Activated naive CD4-positive, alpha-beta T cell treated with anti-CD3 and anti-CD28 coated beads for 36 hours (primary cell): Measurements from ENCODE around the gene ZNF423. TPM values are rescaled to one million over a fixed set of nuclear protein-coding genes. Genes with fewer than 3 reads are reported as not detected.

Experiments used
- CTCF ChIA-PET: fragments of 350-600 bp; sonication (Branson Sonifier 250); formaldehyde crosslinking; loops from one replicate; lab custom pipeline; 2021; ENCODE audit warnings: antibody characterized with exemption; lab: Charles Lee
- DNase-seq: peaks from one replicate; pipeline ENCODE4 v3.0.0-alpha.2; 2020
- H3K27ac Mint-ChIP-seq: one replicate; pipeline ENCODE4 v1.8.0; 2021; ENCODE audit warnings: mild to moderate bottlenecking, mixed read lengths
- H3K27me3 Mint-ChIP-seq: one replicate; pipeline ENCODE4 v1.8.0; 2021; ENCODE audit warnings: low read depth, mixed read lengths
- H3K36me3 Mint-ChIP-seq: one replicate; pipeline ENCODE4 v1.8.0; 2021; ENCODE audit warnings: low read depth, mixed read lengths
- H3K4me1 Mint-ChIP-seq: one replicate; pipeline ENCODE4 v1.8.0; 2021; ENCODE audit warnings: low read depth, mixed read lengths
- H3K4me3 Mint-ChIP-seq: one replicate; pipeline ENCODE4 v1.8.0; 2021; ENCODE audit warnings: mild to moderate bottlenecking, moderate library complexity, mixed read lengths
- H3K9me3 Mint-ChIP-seq: one replicate; pipeline ENCODE4 v1.8.0; 2021; ENCODE audit warnings: mixed read lengths
- intact Hi-C: fragments of 100-400 bp; cut with micrococcal nuclease; formaldehyde crosslinking; loops from one replicate; pipeline ENCODE4 v1.15.1; 2023
- total RNA-seq, 2 experiments: library from RNA; stranded (reverse); gene quantifications; one replicate each; pipeline ENCODE4 v1.2.3, GENCODE V29; 2021

ZNF423 gene
- total RNA-seq, 2 experiments from 2014 or later = 0.05 TPM; not detected in 1

GRCh38 chr16:49483251-49483650, 372.7 kb downstream of the ZNF423 start:
- no peaks in the 10 kb centered on the region for H3K9me3 Mint-ChIP-seq
- CTCF ChIA-PET = interaction anchor here (0.7 to 1.1 kb wide), 2 partner anchors 76 to 113 kb away, joined by 3 read pairs; no protein-coding TSS in a partner anchor
- peaks cover 3% of the 10 kb centered on the region for H3K27me3 Mint-ChIP-seq
- no peak for DNase-seq
- H3K27ac Mint-ChIP-seq = no peak overlapping the region
- peaks cover 5% of the 10 kb centered on the region for H3K4me1 Mint-ChIP-seq
- H3K36me3 Mint-ChIP-seq = no peaks in the 10 kb centered on the region
- intact Hi-C loops = no loop called here
- no peak overlapping the region for H3K4me3 Mint-ChIP-seq

GRCh38 chr16:49482690-49483089, 373.2 kb downstream of the ZNF423 start:
- peaks cover 5% of the 10 kb centered on the region for H3K4me1 Mint-ChIP-seq
- CTCF ChIA-PET = interaction anchor here (0.7 to 1.1 kb wide), 2 partner anchors 75 to 114 kb away, joined by 3 read pairs; no protein-coding TSS in a partner anchor
- no peak overlapping the region for H3K4me3 Mint-ChIP-seq
- intact Hi-C loops = no loop called here
- no peaks in the 10 kb centered on the region for H3K36me3 Mint-ChIP-seq
- no peak for DNase-seq
- no peaks in the 10 kb centered on the region for H3K9me3 Mint-ChIP-seq
- H3K27ac Mint-ChIP-seq = no peak overlapping the region
- H3K27me3 Mint-ChIP-seq = peaks cover 3% of the 10 kb centered on the region

- no peak for DNase-seq
- no peaks in the 10 kb centered on the region for H3K36me3 Mint-ChIP-seq
- no peak overlapping the region for H3K27ac Mint-ChIP-seq
- H3K4me3 Mint-ChIP-seq = no peak overlapping the region
- peaks cover 3% of the 10 kb centered on the region for H3K27me3 Mint-ChIP-seq
- no peaks in the 10 kb centered on the region for H3K9me3 Mint-ChIP-seq
- CTCF ChIA-PET = no interaction called here
- peaks cover 3% of the 10 kb centered on the region for H3K4me1 Mint-ChIP-seq
- intact Hi-C loops = no loop called here
Measured at GRCh38 chr16:49478616-49479015, 377.3 kb downstream of the ZNF423 start.

- CTCF ChIA-PET = no interaction called here
- no peak for DNase-seq
- Mint-ChIP-seq H3K27me3 (peaks cover 1% of the 10 kb centered on the region), H3K27ac (no peak overlapping the region), H3K4me3 (no peak overlapping the region), H3K4me1 (peaks cover 1% of the 10 kb centered on the region), H3K9me3 (no peaks in the 10 kb centered on the region), H3K36me3 (no peaks in the 10 kb centered on the region)
- intact Hi-C loops = no loop called here
Measured at GRCh38 chr16:49478107-49478506, 377.8 kb downstream of the ZNF423 start.

- no peaks in the 10 kb centered on the region for H3K36me3 Mint-ChIP-seq
Measured at GRCh38 chr16:49477250-49477895, 378.5 kb downstream of the ZNF423 start.

GRCh38 chr16:49474741-49475140, 381.2 kb downstream of the ZNF423 start:
- CTCF ChIA-PET = interaction anchor here (0.6 kb wide), 1 partner anchor 311 kb away, joined by 3 read pairs; no protein-coding TSS in a partner anchor
- no peaks in the 10 kb centered on the region for H3K27me3 Mint-ChIP-seq
- H3K4me1 Mint-ChIP-seq = no peaks in the 10 kb centered on the region
- H3K4me3 Mint-ChIP-seq = no peak overlapping the region
- DNase-seq = no peak
- H3K9me3 Mint-ChIP-seq = no peaks in the 10 kb centered on the region
- H3K36me3 Mint-ChIP-seq = no peaks in the 10 kb centered on the region
- H3K27ac Mint-ChIP-seq = no peak overlapping the region
- intact Hi-C loops = no loop called here

More at GRCh38 chr16:49477250-49477895, 378.5 kb downstream of the ZNF423 start:
- Mint-ChIP-seq H3K4me3 (no peak overlapping the region), H3K27ac (no peak overlapping the region), H3K4me1 (no peaks in the 10 kb centered on the region), H3K27me3 (no peaks in the 10 kb centered on the region), H3K9me3 (no peaks in the 10 kb centered on the region)
- no peak for DNase-seq
- intact Hi-C loops = no loop called here
- CTCF ChIA-PET = no interaction called here

- no peaks in the 10 kb centered on the region for H3K4me1 Mint-ChIP-seq
- CTCF ChIA-PET = interaction anchor here (0.6 kb wide), 1 partner anchor 312 kb away, joined by 3 read pairs; no protein-coding TSS in a partner anchor
- no peak for DNase-seq
- no peak overlapping the region for H3K4me3 Mint-ChIP-seq
- H3K9me3 Mint-ChIP-seq = no peaks in the 10 kb centered on the region
- intact Hi-C loops = no loop called here
- no peaks in the 10 kb centered on the region for H3K36me3 Mint-ChIP-seq
- H3K27ac Mint-ChIP-seq = no peak overlapping the region
- no peaks in the 10 kb centered on the region for H3K27me3 Mint-ChIP-seq
Measured at GRCh38 chr16:49473773-49474172, 382.1 kb downstream of the ZNF423 start.

GRCh38 chr16:49473131-49473530, 382.8 kb downstream of the ZNF423 start:
- H3K27me3 Mint-ChIP-seq = no peaks in the 10 kb centered on the region
- H3K4me3 Mint-ChIP-seq = no peak overlapping the region
- H3K4me1 Mint-ChIP-seq = no peaks in the 10 kb centered on the region
- intact Hi-C loops = no loop called here
- no peak overlapping the region for H3K27ac Mint-ChIP-seq
- CTCF ChIA-PET = no interaction called here
- H3K9me3 Mint-ChIP-seq = no peaks in the 10 kb centered on the region
- no peaks in the 10 kb centered on the region for H3K36me3 Mint-ChIP-seq
- no peak for DNase-seq

GRCh38 chr16:49472598-49472997, 383.3 kb downstream of the ZNF423 start:
- intact Hi-C loops = no loop called here
- Mint-ChIP-seq H3K27ac (no peak overlapping the region), H3K4me3 (no peak overlapping the region), H3K27me3 (no peaks in the 10 kb centered on the region), H3K36me3 (no peaks in the 10 kb centered on the region), H3K4me1 (no peaks in the 10 kb centered on the region), H3K9me3 (no peaks in the 10 kb centered on the region)
- no peak for DNase-seq
- CTCF ChIA-PET = no interaction called here

GRCh38 chr16:49471038-49471727, 384.7 kb downstream of the ZNF423 start:
- Mint-ChIP-seq H3K4me3 (no peak overlapping the region), H3K27me3 (no peaks in the 10 kb centered on the region), H3K36me3 (no peaks in the 10 kb centered on the region), H3K4me1 (no peaks in the 10 kb centered on the region), H3K27ac (no peak overlapping the region), H3K9me3 (no peaks in the 10 kb centered on the region)
- CTCF ChIA-PET = no interaction called here
- intact Hi-C loops = no loop called here
- no peak for DNase-seq

GRCh38 chr16:49470513-49470991, 385.4 kb downstream of the ZNF423 start:
- Mint-ChIP-seq H3K4me3 (no peak overlapping the region), H3K27ac (no peak overlapping the region), H3K27me3 (no peaks in the 10 kb centered on the region), H3K9me3 (no peaks in the 10 kb centered on the region), H3K4me1 (no peaks in the 10 kb centered on the region), H3K36me3 (no peaks in the 10 kb centered on the region)
- CTCF ChIA-PET = no interaction called here
- intact Hi-C loops = no loop called here
- DNase-seq = no peak

- no peak overlapping the region for H3K27ac Mint-ChIP-seq
- H3K4me3 Mint-ChIP-seq = no peak overlapping the region
- no peaks in the 10 kb centered on the region for H3K27me3 Mint-ChIP-seq
- peaks cover 2% of the 10 kb centered on the region for H3K4me1 Mint-ChIP-seq
- H3K36me3 Mint-ChIP-seq = no peaks in the 10 kb centered on the region
- no peak for DNase-seq
- H3K9me3 Mint-ChIP-seq = no peaks in the 10 kb centered on the region
- CTCF ChIA-PET = no interaction called here
- intact Hi-C loops = no loop called here
Measured at GRCh38 chr16:49469930-49470451, 385.9 kb downstream of the ZNF423 start.
